ENCODE results near the gene LRRC26.

Gene LRRC26

DNA sequence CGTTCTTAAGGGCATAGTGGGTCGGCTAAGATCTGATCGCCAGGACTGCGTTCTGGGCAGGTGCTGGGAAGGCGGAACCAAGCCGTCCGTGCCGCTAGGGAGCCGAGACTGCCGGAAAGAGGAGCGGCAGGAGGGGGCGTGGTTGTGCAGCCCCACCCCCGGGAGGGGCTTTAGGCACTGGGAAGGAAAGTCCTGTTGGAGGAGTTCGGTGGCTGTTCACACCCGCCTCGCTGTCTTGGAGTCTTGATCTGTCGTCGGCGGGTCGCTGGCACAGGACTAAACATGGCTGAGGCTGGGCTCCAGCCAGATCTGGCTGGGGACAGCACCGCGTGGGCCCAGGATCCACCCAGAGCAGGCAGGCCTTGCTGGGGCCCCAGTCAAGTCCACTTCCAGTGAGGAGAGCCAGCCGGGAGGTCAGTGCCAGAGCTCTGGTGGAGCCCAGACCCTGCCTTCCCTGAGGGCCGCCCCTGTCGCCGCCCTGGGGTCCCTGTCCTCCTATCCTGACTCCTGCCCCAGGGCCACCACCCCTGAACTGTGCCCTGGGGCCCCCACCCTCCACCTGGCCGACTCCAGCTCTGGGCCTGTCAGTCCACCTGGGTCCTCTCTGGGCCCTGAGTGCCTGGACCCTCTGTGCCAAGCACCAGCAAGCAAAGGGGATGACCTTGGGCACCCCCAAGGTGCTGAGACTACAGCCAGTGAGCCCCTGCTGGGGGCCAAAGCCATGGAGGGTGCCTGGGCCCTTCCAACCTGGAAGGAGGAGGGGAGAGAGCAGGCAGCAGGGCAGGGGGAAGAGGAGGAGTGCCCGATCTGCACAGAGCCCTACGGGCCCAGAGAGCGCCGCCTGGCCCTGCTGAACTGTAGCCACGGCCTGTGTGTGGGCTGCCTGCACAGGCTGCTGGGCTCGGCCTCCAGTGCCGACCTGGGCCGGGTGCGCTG, 47.7 kb upstream of the LRRC26 start:
- Histone ChIP-seq H3K79me2 (ENCODE audit: insufficient read depth, low read length) (no peaks in the 10 kb centered on the region), H3K4me1 (ENCODE audit: insufficient read depth, low read length) (peaks cover under 1% of the 10 kb centered on the region), H3K4me3 (ENCODE audit: low read depth in 1 of 2, low read length in 2 of 2) (no peak overlapping the region), H3K9ac (ENCODE audit: low read depth, low read length) (no peak overlapping the region), H3K27ac (ENCODE audit: low read length) (no peak overlapping the region), H3K4me2 (ENCODE audit: insufficient read depth, low read length) (no peak overlapping the region), H4K20me1 (ENCODE audit: insufficient read depth, low read length) (no peaks in the 10 kb centered on the region; the same call in 1 of the 2 replicates), H2AFZ (ENCODE audit: low read depth, low read length) (no peak overlapping the region), H3K27me3 (ENCODE audit: insufficient read depth, low read length, poor library complexity) (no peaks in the 10 kb centered on the region), H3K9me3 (ENCODE audit: insufficient read depth, low read length, severe bottlenecking) (no peaks in the 10 kb centered on the region), H3K36me3 (ENCODE audit: insufficient read depth, low read length) (peaks cover 28% of the 10 kb centered on the region)
- ATAC-seq (ENCODE audit: insufficient read depth, low read depth) (no peak), DNase-seq (no peak)
- TF ChIP-seq EZH2 (IDR thresholded peaks at IDR 0.05; ENCODE audit: borderline replicate concordance, low read depth, low read length, severe bottlenecking): no peak
- TF ChIP-seq CTCF (IDR thresholded peaks at IDR 0.05; ENCODE audit: borderline replicate concordance, extremely low read depth, low read length, poor library complexity, severe bottlenecking): no peak

- Histone ChIP-seq H3K9ac (ENCODE audit: low read depth, low read length) (no peak overlapping the region), H4K20me1 (ENCODE audit: insufficient read depth, low read length) (peaks cover 2% of the 10 kb centered on the region; the same call in 1 of the 2 replicates), H3K9me3 (ENCODE audit: insufficient read depth, low read length, severe bottlenecking) (no peaks in the 10 kb centered on the region), H3K4me1 (ENCODE audit: insufficient read depth, low read length) (no peaks in the 10 kb centered on the region), H3K27ac (ENCODE audit: low read length) (no peak overlapping the region), H3K27me3 (ENCODE audit: insufficient read depth, low read length, poor library complexity) (no peaks in the 10 kb centered on the region), H3K79me2 (ENCODE audit: insufficient read depth, low read length) (no peaks in the 10 kb centered on the region), H3K4me2 (ENCODE audit: insufficient read depth, low read length) (no peak overlapping the region), H3K4me3 (ENCODE audit: low read depth in 1 of 2, low read length in 2 of 2) (no peak overlapping the region), H3K36me3 (ENCODE audit: insufficient read depth, low read length) (peaks cover 28% of the 10 kb centered on the region), H2AFZ (ENCODE audit: low read depth, low read length) (no peak overlapping the region)
- no peak for ATAC-seq (ENCODE audit: insufficient read depth, low read depth)
- no peak for DNase-seq
- TF ChIP-seq CTCF (IDR thresholded peaks at IDR 0.05; ENCODE audit: borderline replicate concordance, extremely low read depth, low read length, poor library complexity, severe bottlenecking) (no peak), EZH2 (IDR thresholded peaks at IDR 0.05; ENCODE audit: borderline replicate concordance, low read depth, low read length, severe bottlenecking) (no peak)
Observed at GRCh38 chr9:137216188-137216965, 46.5 kb upstream of the LRRC26 start.

DNA sequence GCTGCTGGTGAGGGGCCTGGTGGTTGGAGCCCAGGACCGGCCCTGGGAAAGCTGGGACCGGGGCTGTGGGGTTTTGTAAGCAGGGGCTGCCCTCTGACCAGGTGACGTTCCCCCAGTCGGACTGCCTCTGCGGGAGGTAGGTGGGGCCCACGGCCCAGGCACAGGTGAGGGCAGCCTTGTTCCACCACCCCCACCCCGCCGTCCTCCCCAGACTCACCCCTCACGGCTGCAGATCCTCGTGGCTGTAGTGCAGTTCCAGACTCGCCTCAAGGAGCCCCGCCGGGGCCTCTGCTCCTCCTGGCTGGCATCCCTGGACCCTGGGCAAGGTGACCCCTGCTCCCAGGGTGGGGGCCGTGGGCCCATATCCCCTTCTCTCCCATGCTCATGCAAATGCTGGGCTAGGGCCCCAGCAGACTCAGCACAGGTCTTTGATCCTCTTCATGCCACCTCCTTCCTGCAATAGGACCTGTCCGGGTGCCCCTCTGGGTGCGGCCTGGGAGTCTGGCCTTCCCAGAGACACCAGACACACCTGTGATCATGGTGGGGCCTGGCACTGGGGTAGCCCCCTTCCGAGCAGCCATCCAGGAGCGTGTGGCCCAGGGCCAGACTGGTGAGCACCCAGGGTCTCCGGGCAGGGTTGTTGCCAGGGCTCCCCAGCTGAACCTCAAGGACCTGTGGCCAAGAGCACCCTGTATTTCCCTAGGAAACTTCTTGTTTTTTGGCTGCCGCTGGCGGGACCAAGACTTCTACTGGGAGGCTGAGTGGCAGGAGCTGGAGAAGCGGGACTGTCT, 45.5 kb upstream of the LRRC26 start:
- peaks cover 3% of the 10 kb centered on the region; the same call in 1 of the 2 replicates for H4K20me1 ChIP-seq (ENCODE audit: insufficient read depth, low read length)
- ATAC-seq (ENCODE audit: insufficient read depth, low read depth) (no peak), DNase-seq (no peak)
- no peak overlapping the region for H3K9ac ChIP-seq (ENCODE audit: low read depth, low read length)
- H2AFZ ChIP-seq (ENCODE audit: low read depth, low read length): no peak overlapping the region
- no peak overlapping the region for H3K4me2 ChIP-seq (ENCODE audit: insufficient read depth, low read length)
- H3K27me3 ChIP-seq (ENCODE audit: insufficient read depth, low read length, poor library complexity): no peaks in the 10 kb centered on the region
- H3K27ac ChIP-seq (ENCODE audit: low read length): no peak overlapping the region
- H3K4me1 ChIP-seq (ENCODE audit: insufficient read depth, low read length): no peaks in the 10 kb centered on the region
- no peaks in the 10 kb centered on the region for H3K79me2 ChIP-seq (ENCODE audit: insufficient read depth, low read length)
- peaks cover 28% of the 10 kb centered on the region for H3K36me3 ChIP-seq (ENCODE audit: insufficient read depth, low read length)
- no peaks in the 10 kb centered on the region for H3K9me3 ChIP-seq (ENCODE audit: insufficient read depth, low read length, severe bottlenecking)
- TF ChIP-seq EZH2 (IDR thresholded peaks at IDR 0.05; ENCODE audit: borderline replicate concordance, low read depth, low read length, severe bottlenecking) (no peak), CTCF (IDR thresholded peaks at IDR 0.05; ENCODE audit: borderline replicate concordance, extremely low read depth, low read length, poor library complexity, severe bottlenecking) (no peak)
- H3K4me3 ChIP-seq (ENCODE audit: low read depth in 1 of 2, low read length in 2 of 2): no peak overlapping the region
